Endothelial cell of umbilical vein (primary cell): ENCODE data around the gene NIT2. TPM values are rescaled to one million over a fixed set of nuclear protein-coding genes. Genes with fewer than 3 reads are reported as not detected.
"Not testable (repeated sequence)": the region's sequence is repeated elsewhere in the genome, so short reads cannot be mapped to it uniquely, and the experiment has no call there.

Experiments
- BruUV-seq: library from RNA; stranded (reverse); fragments of 400-500 nt; replicated peaks from 2 replicates; lab custom pipeline; 2021; lab: Mats Ljungman, UMichigan
- CTCF ChIA-PET: fragments of 300-600, 350-600 bp; sonication (Branson Sonifier 250); formaldehyde crosslinking; loops from one replicate; lab custom pipeline; 2021; ENCODE audit warnings: antibody characterized with exemption, inconsistent platforms; lab: Charles Lee
- POLR2A ChIA-PET: fragments of 300-600, 350-600 bp; sonication (Branson Sonifier 250); formaldehyde crosslinking; loops from one replicate; lab custom pipeline; 2021; ENCODE audit warnings: antibody characterized with exemption, inconsistent platforms; lab: Charles Lee
- DNase-seq: peaks from one replicate; pipeline ENCODE4 v3.0.0-alpha.2; 2011; ENCODE audit warnings: low read depth, low spot score
- FAIRE-seq: peaks from 2 replicates; lab custom pipeline; 2011; peaks lifted over from hg19 to GRCh38; lab: Jason Lieb, UNC
- H2AFZ ChIP-seq: 2 replicates; pipeline ENCODE4 v1.6.0; 2012; ENCODE audit warnings: low read depth, low read length, control low read depth, inconsistent platforms
- H3K27ac ChIP-seq: 2 replicates; pipeline ENCODE4 v1.5.1; 2011; ENCODE audit warnings: low read depth, mild to moderate bottlenecking, control low read depth, low read length, moderate library complexity; ENCODE audit not compliant: insufficient read depth
- H3K27me3 ChIP-seq, 2 experiments: 2 replicates each; pipeline versions ENCODE4 v1.6.0 to v1.6.1; 2011; ENCODE audit warnings: low read length in 2 of 2, mixed read lengths in 1 of 2; ENCODE audit not compliant: control insufficient read depth in 2 of 2, insufficient read depth in 2 of 2
- H3K36me3 ChIP-seq, 2 experiments: 2 replicates in 1 of 2; 3 replicates in 1 of 2; pipeline ENCODE4 v1.5.1; 2011; ENCODE audit warnings: low read length in 2 of 2, mild to moderate bottlenecking in 1 of 2, moderate library complexity in 1 of 2; ENCODE audit not compliant: control insufficient read depth in 2 of 2, insufficient read depth in 2 of 2; ENCODE audit errors: extremely low read depth in 1 of 2
- H3K4me1 ChIP-seq: 3 replicates; pipeline ENCODE4 v1.5.1; 2011; ENCODE audit warnings: mild to moderate bottlenecking, low read length; ENCODE audit not compliant: control insufficient read depth, insufficient read depth; ENCODE audit errors: extremely low read depth
- H3K4me2 ChIP-seq: 2 replicates; pipeline ENCODE4 v1.6.1; 2011; ENCODE audit warnings: low read length, control low read depth, mixed read lengths; ENCODE audit not compliant: insufficient read depth
- H3K4me3 ChIP-seq, 3 experiments: fragments of 200-600 bp in 1 of 3; sonication (generic), shearing (Covaris generic) in 1 of 3; replicated peaks in 1 of 3; 2 replicates each; pipeline ENCODE4 v1.5.1; 2011 to 2016; ENCODE audit warnings: control low read depth in 3 of 3, low read length in 3 of 3, mild to moderate bottlenecking in 2 of 3, inconsistent platforms in 1 of 3, low read depth in 1 of 3, moderate library complexity in 1 of 3; ENCODE audit not compliant: insufficient read depth in 1 of 3
- H3K79me2 ChIP-seq: 2 replicates; pipeline ENCODE4 v1.6.0; 2012; ENCODE audit warnings: low read length, inconsistent platforms; ENCODE audit not compliant: control insufficient read depth, insufficient read depth
- H3K9ac ChIP-seq: replicated peaks from 2 replicates; pipeline ENCODE3; 2011; ENCODE audit warnings: low read length, control low read depth; ENCODE audit not compliant: insufficient read depth; ENCODE audit errors: extremely low read depth
- H3K9me1 ChIP-seq: replicated peaks from 3 replicates; pipeline ENCODE4 v1.6.0; 2011; ENCODE audit warnings: mild to moderate bottlenecking, low read length; ENCODE audit not compliant: control insufficient read depth, insufficient read depth; ENCODE audit errors: extremely low read depth
- H3K9me3 ChIP-seq: replicated peaks from 2 replicates; pipeline ENCODE4 v1.5.1; 2012; ENCODE audit warnings: low read length, inconsistent platforms; ENCODE audit not compliant: control insufficient read depth, insufficient read depth
- H4K20me1 ChIP-seq: replicated peaks from 2 replicates; pipeline ENCODE3; 2011; ENCODE audit warnings: mild to moderate bottlenecking, low read length; ENCODE audit not compliant: control insufficient read depth, insufficient read depth; ENCODE audit errors: extremely low read depth
- CTCF ChIP-seq, 2 donors: IDR thresholded peaks; 1 replicate in 1 of 2; 2 replicates in 1 of 2; pipeline ENCODE4 v1.5.1; 2011; ENCODE audit warnings: low read length in 2 of 2, mild to moderate bottlenecking in 2 of 2, moderate library complexity in 2 of 2, control low read depth in 1 of 2, inconsistent platforms in 1 of 2, low read depth in 1 of 2; ENCODE audit not compliant: insufficient read depth in 1 of 2; ENCODE audit errors: extremely low read depth in 1 of 2
- EZH2 ChIP-seq: IDR thresholded peaks from 2 replicates; pipeline ENCODE4 v1.6.1; 2012; ENCODE audit warnings: borderline replicate concordance, low read depth, mild to moderate bottlenecking, moderate library complexity, low read length, inconsistent platforms; ENCODE audit not compliant: severe bottlenecking
- FOS ChIP-seq: IDR thresholded peaks from 2 replicates; pipeline ENCODE4 v1.6.1; 2011; ENCODE audit warnings: mild to moderate bottlenecking, low read length, moderate library complexity, borderline replicate concordance; ENCODE audit not compliant: insufficient read depth
- GATA2 ChIP-seq: IDR thresholded peaks from 2 replicates; pipeline ENCODE4 v1.7.0; 2011; ENCODE audit warnings: low read depth, mild to moderate bottlenecking, moderate library complexity, mixed read lengths, low read length; ENCODE audit not compliant: insufficient read length, insufficient read depth
- JUN ChIP-seq: IDR thresholded peaks from 2 replicates; pipeline ENCODE4 v1.6.1; 2011; ENCODE audit warnings: borderline replicate concordance, low read depth; ENCODE audit not compliant: insufficient read length, insufficient read depth
- MAX ChIP-seq: IDR thresholded peaks from 2 replicates; pipeline ENCODE4 v1.6.1; 2011; ENCODE audit not compliant: insufficient read depth, insufficient read length
- MYC ChIP-seq: IDR thresholded peaks from one replicate; pipeline ENCODE4 v1.6.1; 2011; ENCODE audit warnings: mild to moderate bottlenecking, low read depth, low read length
- POLR2A ChIP-seq: IDR thresholded peaks from 2 replicates; pipeline ENCODE4 v1.6.1; 2012; ENCODE audit warnings: low read depth, mild to moderate bottlenecking, control low read depth, low read length
- POLR2AphosphoS5 ChIP-seq: IDR thresholded peaks from 2 replicates; pipeline ENCODE4 v1.6.1; 2012; ENCODE audit warnings: low read depth, mild to moderate bottlenecking, control low read depth, low read length, moderate library complexity; ENCODE audit not compliant: insufficient read depth
- dilution Hi-C: fragments of 300-500 bp; cut with MboI; formaldehyde crosslinking; loops from one replicate; pipeline ENCODE4 v1.15.0; 2019; ENCODE audit warnings: low sequenced_read_pairs; ENCODE audit not compliant: extremely low pct_ligation_motif_present
- intact Hi-C: fragments of 100-400 bp; cut with micrococcal nuclease; formaldehyde crosslinking; loops from one replicate; pipeline ENCODE4 v1.10.0; 2022
- polyA plus RNA-seq, 4 experiments: library from polyadenylated mRNA; depleted of rRNA in 3 of 4; stranded (reverse) in 3 of 4; unstranded in 1 of 4; fragments of >200 nt; gene quantifications; 2 replicates each; pipeline versions ENCODE4 v1.2.1 to v1.2.3, GENCODE V29; 2011 to 2012; ENCODE audit warnings: missing spikeins in 1 of 4
- total RNA-seq: library from RNA; stranded (reverse); gene quantifications from 2 replicates; pipeline ENCODE4 v1.2.3, GENCODE V29; 2021

The NIT2 gene
- total and polyA plus RNA-seq, 2 donors (not counting 3 experiments of a cell fraction or from before 2014, with no cell fraction given): 19.4 to 20.5 TPM

- dilution Hi-C loops: not testable (repeated sequence)
Observed at GRCh38 chr3:100351770-100352169, 17.2 kb downstream of the NIT2 start.

GRCh38 chr3:100352296-100353231 is 18.0 kb downstream of the NIT2 start:
- DNase-seq (peak; percentile 52), FAIRE-seq (no peak)
- no peak overlapping the region for H3K4me2 ChIP-seq
- H3K9me3 ChIP-seq: no peaks in the 10 kb centered on the region
- no peak overlapping the region for H3K4me3 ChIP-seq
- no peaks in the 10 kb centered on the region for H3K9me1 ChIP-seq
- H2AFZ ChIP-seq: no peak overlapping the region
- no peak overlapping the region for H3K9ac ChIP-seq
- no peaks in the 10 kb centered on the region for H3K4me1 ChIP-seq
- H3K27me3 ChIP-seq: no peaks in the 10 kb centered on the region
- no peaks in the 10 kb centered on the region for H3K36me3 ChIP-seq
- CTCF ChIA-PET: no interaction called here
- TF ChIP-seq POLR2AphosphoS5 (no peak), FOS (no peak), EZH2 (no peak), MYC (no peak), MAX (no peak), GATA2 (no peak), POLR2A (no peak), JUN (no peak), CTCF (IDR thresholded peaks at IDR 0.05; ENCODE audit: extremely low read depth in 1 of 2, insufficient read depth in 1 of 2, low read depth in 1 of 2, low read length in 2 of 2) (no peak)
- intact Hi-C loops: loop anchor here (1.0 kb wide), 1 partner anchor 40 kb away; no protein-coding TSS in a partner anchor
- no peaks in the 10 kb centered on the region for H4K20me1 ChIP-seq
- dilution Hi-C loops: no loop called here
- no peak overlapping the region for H3K27ac ChIP-seq
- H3K79me2 ChIP-seq: no peaks in the 10 kb centered on the region
- BruUV-seq: no TSS peak
- POLR2A ChIA-PET: no interaction called here

More at GRCh38 chr3:100351770-100352169, 17.2 kb downstream of the NIT2 start:
- H4K20me1 ChIP-seq, H3K4me2 ChIP-seq, H3K4me3 ChIP-seq, H3K9me3 ChIP-seq, H3K4me1 ChIP-seq, H3K9ac ChIP-seq, H3K27ac ChIP-seq, H2AFZ ChIP-seq, H3K36me3 ChIP-seq, POLR2A ChIA-PET, BruUV-seq, H3K27me3 ChIP-seq, CTCF ChIA-PET, H3K9me1 ChIP-seq, H3K79me2 ChIP-seq, DNase-seq, FAIRE-seq: not testable (repeated sequence)
- intact Hi-C loops: loop anchor here (1.0 kb wide), 1 partner anchor 41 kb away; no protein-coding TSS in a partner anchor
